ENCODE measurements around the gene PSMD9.
"Not testable (repeated sequence)": the region's sequence is repeated elsewhere in the genome, so short reads cannot be mapped to it uniquely, and the experiment has no call there.

PSMD9 gene

GRCh38 chr12:121874071-121874470 lies 14.5 kb upstream of the PSMD9 start:
- FAIRE-seq, result no peak

DNA sequence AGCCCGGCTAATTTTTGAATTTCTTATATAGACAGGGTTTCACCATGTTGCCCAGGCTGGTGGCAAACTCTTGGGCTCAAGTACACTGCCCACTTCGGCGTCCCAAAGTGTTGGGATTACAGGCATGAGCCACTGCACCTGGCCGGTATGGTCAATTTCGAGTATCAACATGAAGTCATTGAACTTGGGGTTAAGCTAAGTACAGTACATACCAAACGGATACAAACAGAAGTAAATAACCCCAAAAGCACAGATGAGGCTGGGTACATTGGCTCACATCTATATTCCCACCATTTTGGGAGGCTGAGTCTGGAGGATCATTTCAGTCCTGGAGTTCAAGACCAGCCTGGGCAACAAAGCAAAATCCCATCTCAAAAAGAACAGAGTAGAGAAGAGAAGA lies 13.0 kb upstream of the PSMD9 start:
- FAIRE-seq, result no peak

DNA sequence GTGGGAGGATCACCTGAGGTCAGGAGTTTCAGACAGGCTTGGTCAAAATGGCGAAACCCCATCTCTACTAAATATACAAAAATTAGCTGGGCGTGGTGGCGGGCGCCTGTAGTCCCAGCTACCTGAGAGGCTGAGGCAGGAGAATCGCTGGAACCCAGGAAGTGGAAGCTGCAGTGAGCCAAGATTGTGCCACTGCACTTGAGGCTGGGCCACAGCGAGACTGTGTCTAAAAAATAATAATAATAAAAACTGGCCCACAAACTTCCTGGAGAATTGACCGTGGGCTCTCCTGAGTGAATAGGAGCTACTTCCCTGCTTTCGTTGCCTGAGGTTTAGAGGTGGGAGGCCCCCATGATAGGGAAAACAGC lies 12.5 kb upstream of the PSMD9 start:
- not testable (repeated sequence) for FAIRE-seq

DNA sequence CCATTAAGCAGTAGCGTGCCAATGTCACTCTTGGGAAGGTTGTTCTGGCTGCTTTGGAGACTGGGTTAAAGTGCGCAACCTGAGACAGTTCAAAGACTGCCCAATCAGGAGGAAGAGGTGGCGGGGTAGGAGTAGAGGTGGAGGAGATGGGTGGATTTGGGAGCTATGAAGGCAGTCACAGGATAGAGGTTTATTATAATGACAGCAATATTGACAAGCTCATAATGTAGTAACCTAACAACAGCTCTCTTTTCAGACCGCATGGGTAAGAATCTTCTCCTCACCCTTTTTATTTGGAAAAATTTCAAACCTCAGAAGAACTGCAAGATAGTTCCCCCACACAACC lies 5.3 kb upstream of the PSMD9 start:
- no peak for FAIRE-seq

DNA sequence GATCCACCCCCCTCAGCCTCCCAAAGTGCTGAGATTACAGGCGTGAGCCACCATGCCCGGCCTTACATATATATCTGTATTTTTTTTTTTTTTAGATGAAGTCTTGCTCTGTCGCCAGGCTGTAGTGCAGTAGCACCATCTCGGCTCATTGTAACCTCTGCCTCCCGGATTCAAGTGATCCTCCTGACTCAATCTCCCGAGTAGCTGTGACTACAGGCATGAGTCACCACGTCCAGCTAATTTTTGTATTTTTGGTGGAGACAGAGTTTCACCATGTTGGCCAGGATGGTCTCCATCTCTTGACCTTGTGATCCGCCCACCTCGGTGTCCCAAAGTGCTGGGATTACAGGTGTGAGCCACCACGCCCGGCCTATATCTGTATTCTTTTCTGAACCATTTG lies 3.5 kb upstream of the PSMD9 start:
- not testable (repeated sequence) for FAIRE-seq

GRCh38 chr12:121888083-121888477 lies 510 bp upstream of the PSMD9 start:
- no peak for FAIRE-seq

DNA sequence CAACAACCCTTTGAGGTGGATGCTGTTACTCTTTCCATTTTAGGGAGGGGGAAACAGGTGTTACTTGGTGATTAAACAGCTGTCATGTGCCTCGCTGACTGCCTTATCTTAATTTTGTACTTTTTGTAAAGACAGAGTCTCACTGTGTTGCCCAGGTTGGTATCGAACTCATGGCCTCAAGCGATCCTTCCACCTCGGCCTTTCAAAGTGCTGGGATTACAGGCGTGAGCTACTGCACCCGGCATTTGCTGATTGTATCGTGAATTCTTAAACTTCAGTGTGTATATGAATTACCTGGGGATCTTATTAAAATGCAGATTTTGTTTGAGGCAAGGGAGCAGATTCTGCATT lies 659 bp downstream of the PSMD9 start:
- no peak for FAIRE-seq

- not testable (repeated sequence) for FAIRE-seq
Measured at GRCh38 chr12:121889661-121890060, 1.1 kb downstream of the PSMD9 start.

GRCh38 chr12:121892673-121893561 lies 4.3 kb downstream of the PSMD9 start:
- no peak for FAIRE-seq

DNA sequence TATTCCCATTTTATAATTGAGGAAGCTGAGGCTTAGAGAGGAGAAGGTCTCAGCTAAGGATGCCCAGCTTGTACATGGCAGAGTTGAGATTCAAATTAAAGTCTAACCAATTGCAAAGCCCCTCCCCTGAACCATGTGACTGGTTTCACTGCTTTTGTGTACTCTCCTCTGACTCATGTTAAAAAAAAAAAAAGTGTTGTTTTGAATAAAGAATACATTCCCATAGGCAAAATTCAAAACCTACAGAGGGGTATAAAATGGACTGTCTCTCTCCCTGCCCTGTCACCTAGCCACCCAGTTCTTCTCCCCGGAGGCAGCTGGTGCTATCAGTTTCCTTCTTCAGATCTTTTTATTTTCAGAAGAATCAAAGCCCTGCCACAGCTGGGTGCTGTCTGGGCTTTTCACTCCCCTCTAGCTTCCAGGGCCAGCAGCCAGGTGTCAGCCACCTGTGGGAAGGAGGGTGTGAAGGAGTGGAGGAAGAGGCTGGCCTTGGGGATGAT lies 5.4 kb downstream of the PSMD9 start:
- FAIRE-seq, result no peak

GRCh38 chr12:121894633-121895032 lies 6.0 kb downstream of the PSMD9 start:
- FAIRE-seq, result no peak

GRCh38 chr12:121898287-121898686 lies 9.7 kb downstream of the PSMD9 start:
- FAIRE-seq, result no peak

DNA sequence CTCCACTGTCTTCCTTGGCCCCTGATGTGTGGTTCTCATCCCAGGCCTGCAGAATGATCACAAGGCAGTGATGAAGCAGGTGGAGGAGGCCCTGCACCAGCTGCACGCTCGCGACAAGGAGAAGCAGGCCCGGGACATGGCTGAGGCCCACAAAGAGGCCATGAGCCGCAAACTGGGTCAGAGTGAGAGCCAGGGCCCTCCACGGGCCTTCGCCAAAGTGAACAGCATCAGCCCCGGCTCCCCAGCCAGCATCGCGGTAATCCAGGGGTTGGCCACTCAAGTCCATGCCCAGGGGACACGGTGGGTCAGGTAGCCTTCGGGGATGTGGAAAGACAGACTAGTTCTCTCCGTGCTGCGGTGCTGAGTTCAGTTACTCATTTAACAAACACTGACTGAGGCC lies 11.0 kb downstream of the PSMD9 start:
- no peak for FAIRE-seq

DNA sequence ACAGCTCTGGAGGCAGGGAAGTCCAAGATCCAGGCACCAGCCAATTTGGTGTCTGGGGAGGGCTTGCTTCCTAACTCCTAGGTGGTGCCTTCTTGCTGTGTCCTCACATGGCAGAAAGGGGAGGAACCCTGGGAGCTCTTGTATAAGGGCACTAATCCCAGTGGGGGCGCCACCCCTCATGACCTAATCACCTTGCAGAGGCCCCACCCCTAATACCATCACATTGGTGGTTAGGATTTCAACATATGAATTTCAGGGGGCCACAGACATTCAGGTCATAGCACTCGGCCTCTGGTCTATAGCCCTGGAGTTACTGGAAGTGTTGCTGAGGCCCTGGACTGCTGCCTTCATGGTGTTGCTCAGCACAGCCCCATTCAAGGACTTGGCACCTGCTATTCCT lies 14.6 kb downstream of the PSMD9 start:
- FAIRE-seq, result no peak

DNA sequence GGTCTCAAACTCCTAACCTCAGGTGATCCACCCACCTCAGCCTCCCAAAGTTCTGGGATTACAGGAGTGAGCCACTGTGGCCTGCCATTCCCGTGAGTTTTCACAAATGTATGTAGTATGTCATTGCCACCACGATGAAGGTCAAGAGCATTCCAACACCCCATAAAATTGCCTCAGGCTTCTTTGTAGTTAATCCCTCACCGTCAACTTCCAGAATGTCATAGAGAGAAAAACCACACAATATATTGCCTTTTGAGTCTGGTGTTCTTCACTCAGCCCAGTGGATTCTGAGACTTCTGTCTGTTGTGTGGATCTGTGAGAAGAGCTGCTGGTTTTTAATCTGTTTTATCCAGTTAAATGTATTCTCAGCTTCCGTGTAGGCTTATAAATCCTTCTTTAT lies 17.2 kb downstream of the PSMD9 start:
- no peak for FAIRE-seq

DNA sequence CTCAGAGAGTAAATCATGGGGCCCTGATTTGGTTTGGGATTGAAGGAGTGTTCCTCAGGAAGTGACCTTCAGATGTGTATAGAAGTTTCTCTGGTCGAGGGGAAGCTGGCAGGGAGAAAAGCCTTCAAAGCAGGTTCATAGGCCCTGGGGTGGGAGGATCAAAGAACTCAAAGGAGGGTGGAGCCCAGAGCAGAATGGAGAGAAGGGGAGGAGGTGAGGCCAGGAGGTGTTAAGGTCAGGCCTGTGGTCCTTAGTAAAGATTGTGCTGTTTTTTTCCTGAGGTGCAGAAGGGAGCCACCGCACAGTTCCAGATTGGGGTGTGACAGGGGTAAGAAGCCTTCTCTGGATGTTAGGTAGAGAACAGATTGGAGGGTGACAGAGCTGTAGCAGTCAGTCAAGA lies 20.1 kb downstream of the PSMD9 start:
- FAIRE-seq, result no peak

GRCh38 chr12:121911824-121912585 lies 23.4 kb downstream of the PSMD9 start:
- no peak for FAIRE-seq

DNA sequence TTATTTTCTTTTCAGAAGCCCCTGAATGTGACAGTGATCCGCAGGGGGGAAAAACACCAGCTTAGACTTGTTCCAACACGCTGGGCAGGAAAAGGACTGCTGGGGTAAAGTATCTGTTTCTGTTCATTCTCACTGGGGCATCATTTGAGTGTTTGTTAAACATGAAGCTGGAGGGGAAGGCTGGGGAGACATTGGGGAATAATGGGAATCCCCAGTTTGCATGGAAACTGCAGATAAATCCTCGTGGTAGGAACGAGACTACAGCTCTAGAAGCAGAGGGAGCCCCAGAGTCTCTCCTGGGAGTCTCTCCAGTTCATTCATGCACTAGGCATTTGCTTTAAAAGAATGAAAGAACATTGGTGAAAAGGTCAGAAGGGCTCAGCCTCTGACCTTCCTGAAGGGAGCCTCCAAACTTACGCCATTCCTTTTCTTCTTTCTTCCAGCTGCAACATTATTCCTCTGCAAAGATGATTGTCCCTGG lies 27.3 kb downstream of the PSMD9 start:
- no peak for FAIRE-seq

GRCh38 chr12:121916719-121917118 lies 28.1 kb downstream of the PSMD9 start:
- FAIRE-seq, result no peak

- no peak for FAIRE-seq
Measured at GRCh38 chr12:121917950-121918678, 29.5 kb downstream of the PSMD9 start, which contains the start of gene CFAP251. Gene CFAP251 (plus strand): TSS chr12:121918592. CDS start chr12:121921306, 2,714 bp downstream.

- no peak for FAIRE-seq
Measured at GRCh38 chr12:121918679-121919038, 30.1 kb downstream of the PSMD9 start.

DNA sequence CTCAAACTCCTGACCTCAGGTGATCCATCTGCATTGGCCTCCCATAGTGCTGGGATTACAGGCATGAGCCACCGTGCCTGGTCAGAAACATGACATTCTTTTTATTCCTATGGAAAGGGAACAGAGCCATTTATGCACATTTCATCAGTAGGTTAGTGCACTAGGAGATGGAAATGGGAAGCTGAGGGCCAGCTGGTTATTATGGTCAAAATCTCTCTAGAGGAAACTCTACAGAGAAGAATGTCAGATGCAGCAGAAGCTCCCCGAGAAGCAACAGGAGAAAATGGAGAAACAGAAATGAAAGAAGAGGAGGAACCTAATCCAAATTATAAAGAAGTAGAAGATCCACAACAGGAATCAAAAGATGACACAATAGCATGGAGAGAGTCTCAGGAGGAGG lies 32.5 kb downstream of the PSMD9 start:
- no peak for FAIRE-seq

GRCh38 chr12:121925358-121925695 lies 36.7 kb downstream of the PSMD9 start:
- no peak for FAIRE-seq
